ENCODE results near the gene CEP85.

Gene CEP85

GRCh38 chr1:26259578-26259977, 25.6 kb downstream of the CEP85 start:
- H3K27ac ChIP-seq (ENCODE audit: low read depth, low read length, severe bottlenecking) = no peak overlapping the region
- 95 to 96% methylated on average over 4 to 5 of the region's 5 CpGs for WGBS, 2 experiments (ENCODE audit: insufficient coverage in 2 of 2)
- H3K4me3 ChIP-seq (ENCODE audit: extremely low read depth, insufficient read depth, low read length, poor library complexity, severe bottlenecking) = no peak overlapping the region
- peaks cover 85% of the 10 kb centered on the region for H3K36me3 ChIP-seq (ENCODE audit: control insufficient read depth, insufficient read depth, low read length)
- no peaks in the 10 kb centered on the region for H3K4me1 ChIP-seq (ENCODE audit: control insufficient read depth, insufficient read depth, low read length, poor library complexity, severe bottlenecking)
- H3K9me3 ChIP-seq (ENCODE audit: control insufficient read depth, low read length) = no peaks in the 10 kb centered on the region

GRCh38 chr1:26263212-26263611, 29.2 kb downstream of the CEP85 start:
- peaks cover 5% of the 10 kb centered on the region for H3K9me3 ChIP-seq (ENCODE audit: control insufficient read depth, low read length)
- 97 to 98% methylated on average over 5 of the region's 5 CpGs for WGBS, 2 experiments (ENCODE audit: insufficient coverage in 2 of 2)
- H3K36me3 ChIP-seq (ENCODE audit: control insufficient read depth, insufficient read depth, low read length) = peaks cover 90% of the 10 kb centered on the region
- H3K27ac ChIP-seq (ENCODE audit: low read depth, low read length, severe bottlenecking) = no peak overlapping the region
- H3K4me3 ChIP-seq (ENCODE audit: extremely low read depth, insufficient read depth, low read length, poor library complexity, severe bottlenecking) = no peak overlapping the region
- no peaks in the 10 kb centered on the region for H3K4me1 ChIP-seq (ENCODE audit: control insufficient read depth, insufficient read depth, low read length, poor library complexity, severe bottlenecking)

GRCh38 chr1:26265405-26265804, 31.4 kb downstream of the CEP85 start:
- no CpG with 5 or more reads among the region's 1 CpG for WGBS, 2 experiments (ENCODE audit: insufficient coverage in 2 of 2)
- peaks cover 90% of the 10 kb centered on the region for H3K36me3 ChIP-seq (ENCODE audit: control insufficient read depth, insufficient read depth, low read length)

GRCh38 chr1:26268290-26269197, 34.5 kb downstream of the CEP85 start:
- no peaks in the 10 kb centered on the region for H3K4me1 ChIP-seq (ENCODE audit: control insufficient read depth, insufficient read depth, low read length, poor library complexity, severe bottlenecking)
- H3K27ac ChIP-seq (ENCODE audit: low read depth, low read length, severe bottlenecking) = no peak overlapping the region
- WGBS, 2 experiments (ENCODE audit: insufficient coverage in 2 of 2) = 94% methylated on average over 9 of the region's 9 CpGs
- H3K4me3 ChIP-seq (ENCODE audit: extremely low read depth, insufficient read depth, low read length, poor library complexity, severe bottlenecking) = no peak overlapping the region
- peaks cover 18% of the 10 kb centered on the region for H3K9me3 ChIP-seq (ENCODE audit: control insufficient read depth, low read length)
- peaks cover 96% of the 10 kb centered on the region for H3K36me3 ChIP-seq (ENCODE audit: control insufficient read depth, insufficient read depth, low read length)

More at GRCh38 chr1:26265405-26265804, 31.4 kb downstream of the CEP85 start:
- Histone ChIP-seq H3K27ac (ENCODE audit: low read depth, low read length, severe bottlenecking) (no peak overlapping the region), H3K9me3 (ENCODE audit: control insufficient read depth, low read length) (peaks cover 18% of the 10 kb centered on the region), H3K4me1 (ENCODE audit: control insufficient read depth, insufficient read depth, low read length, poor library complexity, severe bottlenecking) (no peaks in the 10 kb centered on the region), H3K4me3 (ENCODE audit: extremely low read depth, insufficient read depth, low read length, poor library complexity, severe bottlenecking) (no peak overlapping the region)

- Histone ChIP-seq H3K4me1 (ENCODE audit: control insufficient read depth, insufficient read depth, low read length, poor library complexity, severe bottlenecking) (peaks cover under 1% of the 10 kb centered on the region), H3K36me3 (ENCODE audit: control insufficient read depth, insufficient read depth, low read length) (peaks cover 92% of the 10 kb centered on the region), H3K4me3 (ENCODE audit: extremely low read depth, insufficient read depth, low read length, poor library complexity, severe bottlenecking) (no peak overlapping the region), H3K27ac (ENCODE audit: low read depth, low read length, severe bottlenecking) (no peak overlapping the region), H3K9me3 (ENCODE audit: control insufficient read depth, low read length) (peaks cover 18% of the 10 kb centered on the region)
- WGBS, 2 experiments (ENCODE audit: insufficient coverage in 2 of 2) = 95 to 98% methylated on average over 4 of the region's 4 CpGs
Observed at GRCh38 chr1:26269198-26269550, 35.2 kb downstream of the CEP85 start.

- no peak overlapping the region for H3K4me3 ChIP-seq (ENCODE audit: extremely low read depth, insufficient read depth, low read length, poor library complexity, severe bottlenecking)
- no peaks in the 10 kb centered on the region for H3K9me3 ChIP-seq (ENCODE audit: control insufficient read depth, low read length)
- H3K36me3 ChIP-seq (ENCODE audit: control insufficient read depth, insufficient read depth, low read length) = peaks cover 79% of the 10 kb centered on the region
- peak overlapping the region; percentile 73 for H3K27ac ChIP-seq (ENCODE audit: low read depth, low read length, severe bottlenecking)
- 93 to 94% methylated on average over 4 to 6 of the region's 11 CpGs for WGBS, 2 experiments (ENCODE audit: insufficient coverage in 2 of 2)
- peaks cover 50% of the 10 kb centered on the region for H3K4me1 ChIP-seq (ENCODE audit: control insufficient read depth, insufficient read depth, low read length, poor library complexity, severe bottlenecking)
Observed at GRCh38 chr1:26274801-26275425, 40.9 kb downstream of the CEP85 start.

GRCh38 chr1:26275580-26276431, 41.8 kb downstream of the CEP85 start:
- WGBS, 2 experiments (ENCODE audit: insufficient coverage in 2 of 2) = 58% methylated on average over 2 of the region's 3 CpGs; no CpG with 5 or more reads in 1 of the 2 experiments
- H3K36me3 ChIP-seq (ENCODE audit: control insufficient read depth, insufficient read depth, low read length) = peaks cover 71% of the 10 kb centered on the region
- H3K4me3 ChIP-seq (ENCODE audit: extremely low read depth, insufficient read depth, low read length, poor library complexity, severe bottlenecking) = no peak overlapping the region
- no peaks in the 10 kb centered on the region for H3K9me3 ChIP-seq (ENCODE audit: control insufficient read depth, low read length)
- H3K4me1 ChIP-seq (ENCODE audit: control insufficient read depth, insufficient read depth, low read length, poor library complexity, severe bottlenecking) = peaks cover 53% of the 10 kb centered on the region
- peak overlapping the region; percentile 73 for H3K27ac ChIP-seq (ENCODE audit: low read depth, low read length, severe bottlenecking)

- Histone ChIP-seq H3K9me3 (ENCODE audit: control insufficient read depth, low read length) (no peaks in the 10 kb centered on the region), H3K4me3 (ENCODE audit: extremely low read depth, insufficient read depth, low read length, poor library complexity, severe bottlenecking) (no peak overlapping the region), H3K36me3 (ENCODE audit: control insufficient read depth, insufficient read depth, low read length) (peaks cover 71% of the 10 kb centered on the region), H3K27ac (ENCODE audit: low read depth, low read length, severe bottlenecking) (peak overlapping the region; percentile 73), H3K4me1 (ENCODE audit: control insufficient read depth, insufficient read depth, low read length, poor library complexity, severe bottlenecking) (peaks cover 60% of the 10 kb centered on the region)
- 83 to 91% methylated on average over 2 of the region's 2 CpGs for WGBS, 2 experiments (ENCODE audit: insufficient coverage in 2 of 2)
Observed at GRCh38 chr1:26276432-26276838, 42.4 kb downstream of the CEP85 start.

- Histone ChIP-seq H3K27ac (ENCODE audit: low read depth, low read length, severe bottlenecking) (no peak overlapping the region), H3K9me3 (ENCODE audit: control insufficient read depth, low read length) (no peaks in the 10 kb centered on the region), H3K4me1 (ENCODE audit: control insufficient read depth, insufficient read depth, low read length, poor library complexity, severe bottlenecking) (peaks cover 68% of the 10 kb centered on the region), H3K4me3 (ENCODE audit: extremely low read depth, insufficient read depth, low read length, poor library complexity, severe bottlenecking) (no peak overlapping the region), H3K36me3 (ENCODE audit: control insufficient read depth, insufficient read depth, low read length) (peaks cover 70% of the 10 kb centered on the region)
- 82 to 92% methylated on average over 3 of the region's 3 CpGs for WGBS, 2 experiments (ENCODE audit: insufficient coverage in 2 of 2)
Observed at GRCh38 chr1:26277261-26277661, 43.3 kb downstream of the CEP85 start.

- H3K36me3 ChIP-seq (ENCODE audit: control insufficient read depth, insufficient read depth, low read length) = peaks cover 71% of the 10 kb centered on the region
- WGBS, 2 experiments (ENCODE audit: insufficient coverage in 2 of 2) = 83% methylated on average over 1 of the region's 1 CpG; no CpG with 5 or more reads in 1 of the 2 experiments
- H3K4me3 ChIP-seq (ENCODE audit: extremely low read depth, insufficient read depth, low read length, poor library complexity, severe bottlenecking) = no peak overlapping the region
- peak overlapping the region; percentile 10 for H3K27ac ChIP-seq (ENCODE audit: low read depth, low read length, severe bottlenecking)
- peaks cover 72% of the 10 kb centered on the region for H3K4me1 ChIP-seq (ENCODE audit: control insufficient read depth, insufficient read depth, low read length, poor library complexity, severe bottlenecking)
- H3K9me3 ChIP-seq (ENCODE audit: control insufficient read depth, low read length) = no peaks in the 10 kb centered on the region
Observed at GRCh38 chr1:26277719-26278118, 43.7 kb downstream of the CEP85 start.
